H1 (cell line): ENCODE data around the gene GPC6. TPM values are rescaled to one million over a fixed set of nuclear protein-coding genes. Genes with fewer than 3 reads are reported as not detected.

Experiments used
- CTCF ChIA-PET: fragments of 300-600 bp; sonication (Branson Sonifier 250); formaldehyde crosslinking; loops from one replicate; lab custom pipeline; 2021; ENCODE audit not compliant: partially characterized antibody; lab: Charles Lee
- POLR2A ChIA-PET: fragments of 300-600 bp; sonication (Branson Sonifier 250); formaldehyde crosslinking; loops from one replicate; lab custom pipeline; 2021; ENCODE audit warnings: inconsistent platforms; ENCODE audit not compliant: partially characterized antibody; lab: Charles Lee
- DNase-seq, 2 experiments: peaks; one replicate each; pipeline versions ENCODE4 v3.0.0 to v3.0.0-alpha.2; 2010 to 2022; ENCODE audit warnings: low spot score in 2 of 2, low read depth in 1 of 2, mixed read lengths in 1 of 2
- FAIRE-seq: peaks from 2 replicates; lab custom pipeline; 2011; peaks lifted over from hg19 to GRCh38; lab: Jason Lieb, UNC
- H2AFZ ChIP-seq: 2 replicates; pipeline ENCODE4 v1.8.1; 2012; ENCODE audit warnings: low read length, inconsistent platforms
- H2AK5ac ChIP-seq: 2 replicates; pipeline ENCODE4 v1.6.1; 2013; ENCODE audit warnings: low read depth, low read length
- H2BK120ac ChIP-seq: replicated peaks from 2 replicates; pipeline ENCODE3; 2013; ENCODE audit warnings: low read depth, low read length, inconsistent platforms
- H2BK12ac ChIP-seq: 2 replicates; pipeline ENCODE4 v1.6.1; 2013; ENCODE audit warnings: low read depth, low read length
- H2BK15ac ChIP-seq: 2 replicates; pipeline ENCODE4 v1.6.1; 2013; ENCODE audit warnings: low read length
- H2BK20ac ChIP-seq: 2 replicates; pipeline ENCODE4 v1.6.1; 2013; ENCODE audit warnings: low read length
- H2BK5ac ChIP-seq: 2 replicates; pipeline ENCODE4 v1.6.1; 2013; ENCODE audit warnings: low read depth, low read length
- H3K14ac ChIP-seq: 2 replicates; pipeline ENCODE4 v1.6.1; 2013; ENCODE audit warnings: inconsistent platforms; ENCODE audit not compliant: insufficient read length
- H3K18ac ChIP-seq: 2 replicates; pipeline ENCODE4 v1.6.1; 2013; ENCODE audit warnings: low read length; ENCODE audit errors: extremely low read depth
- H3K23ac ChIP-seq: 2 replicates; pipeline ENCODE4 v1.6.1; 2013; ENCODE audit warnings: inconsistent platforms; ENCODE audit not compliant: insufficient read length
- H3K23me2 ChIP-seq: 2 replicates; pipeline ENCODE4 v1.6.1; 2013; ENCODE audit warnings: low read depth, low read length
- H3K27ac ChIP-seq: 2 replicates; pipeline ENCODE4 v1.6.1; 2011; ENCODE audit warnings: low read depth, low read length, inconsistent platforms
- H3K27me3 ChIP-seq, 4 experiments: replicated peaks in 1 of 4; 1 replicate in 1 of 4; 2 replicates in 3 of 4; pipeline versions ENCODE4 v1.6.1 to v1.8.1; 2011 to 2013; ENCODE audit warnings: low read length in 3 of 4, mild to moderate bottlenecking in 3 of 4, inconsistent platforms in 2 of 4, mixed read lengths in 2 of 4, moderate library complexity in 1 of 4; ENCODE audit not compliant: control insufficient read depth in 3 of 4, insufficient read depth in 3 of 4; ENCODE audit errors: extremely low read depth in 1 of 4
- H3K36me3 ChIP-seq, 4 experiments: 2 replicates each; pipeline versions ENCODE4 v1.6.1 to v1.8.1; 2011 to 2013; ENCODE audit warnings: mild to moderate bottlenecking in 4 of 4, low read length in 3 of 4, moderate library complexity in 2 of 4, control low read depth in 1 of 4, inconsistent platforms in 1 of 4; ENCODE audit not compliant: insufficient read depth in 4 of 4, control insufficient read depth in 2 of 4
- H3K4ac ChIP-seq: replicated peaks from 2 replicates; pipeline ENCODE3; 2013; ENCODE audit warnings: low read length, low read depth, mixed read lengths, inconsistent platforms; ENCODE audit not compliant: insufficient read length
- H3K4me1 ChIP-seq, 4 experiments: replicated peaks in 1 of 4; 1 replicate in 1 of 4; 2 replicates in 3 of 4; pipeline versions ENCODE4 v1.6.1 to v1.8.1; 2011 to 2013; ENCODE audit warnings: low read length in 3 of 4, inconsistent platforms in 2 of 4, mixed read lengths in 1 of 4; ENCODE audit not compliant: insufficient read depth in 4 of 4, control insufficient read depth in 3 of 4
- H3K4me2 ChIP-seq, 2 experiments: 2 replicates each; pipeline versions ENCODE4 v1.6.1 to v1.8.1; 2011 to 2013; ENCODE audit warnings: low read depth in 2 of 2, low read length in 2 of 2, control low read depth in 1 of 2, inconsistent platforms in 1 of 2, mild to moderate bottlenecking in 1 of 2; ENCODE audit not compliant: insufficient read depth in 1 of 2
- H3K4me3 ChIP-seq, 4 experiments: fragments of 200-600, 300-600 bp in 1 of 4; sonication (generic), shearing (Covaris generic), sonication (Bioruptor Twin) in 1 of 4; 2 replicates each; pipeline versions ENCODE4 v1.5.1 to v1.8.1; 2011 to 2016; ENCODE audit warnings: low read length in 4 of 4, low read depth in 3 of 4, control low read depth in 2 of 4, inconsistent platforms in 2 of 4, mild to moderate bottlenecking in 2 of 4, mixed read lengths in 1 of 4, moderate library complexity in 1 of 4; ENCODE audit not compliant: insufficient read depth in 2 of 4; ENCODE audit errors: extremely low read depth in 1 of 4
- H3K56ac ChIP-seq: replicated peaks from 2 replicates; pipeline ENCODE3; 2013; ENCODE audit warnings: low read depth, mild to moderate bottlenecking, mixed read lengths, low read length, inconsistent platforms; ENCODE audit not compliant: insufficient read length
- H3K79me1 ChIP-seq: 2 replicates; pipeline ENCODE4 v1.6.1; 2013; ENCODE audit warnings: low read depth, low read length, control low read depth
- H3K79me2 ChIP-seq, 2 experiments: 2 replicates each; pipeline versions ENCODE4 v1.6.1 to v1.8.1; 2012 to 2013; ENCODE audit warnings: low read length in 2 of 2, mild to moderate bottlenecking in 2 of 2, inconsistent platforms in 1 of 2; ENCODE audit not compliant: insufficient read depth in 2 of 2, control insufficient read depth in 1 of 2
- H3K9ac ChIP-seq, 4 experiments: replicated peaks in 1 of 4; 1 replicate in 1 of 4; 2 replicates in 3 of 4; pipeline versions ENCODE4 v1.6.1 to v1.8.1; 2011 to 2013; ENCODE audit warnings: low read depth in 3 of 4, low read length in 3 of 4, control low read depth in 2 of 4, mild to moderate bottlenecking in 2 of 4, moderate library complexity in 2 of 4, inconsistent platforms in 1 of 4; ENCODE audit errors: extremely low read depth in 1 of 4
- H3K9me3 ChIP-seq, 2 experiments: 2 replicates each; pipeline versions ENCODE4 v1.6.1 to v1.8.1; 2012 to 2013; ENCODE audit warnings: mild to moderate bottlenecking in 2 of 2, moderate library complexity in 2 of 2, control low read depth in 1 of 2, inconsistent platforms in 1 of 2, low read depth in 1 of 2, low read length in 1 of 2, mixed read lengths in 1 of 2; ENCODE audit not compliant: insufficient read depth in 2 of 2
- H4K20me1 ChIP-seq, 2 experiments: replicated peaks in 1 of 2; 2 replicates each; pipeline versions ENCODE3 to v1.8.1; 2011 to 2013; ENCODE audit warnings: inconsistent platforms in 2 of 2, low read length in 2 of 2, mild to moderate bottlenecking in 1 of 2; ENCODE audit not compliant: insufficient read depth in 2 of 2, control insufficient read depth in 1 of 2
- H4K5ac ChIP-seq: 2 replicates; pipeline ENCODE4 v1.6.1; 2013; ENCODE audit warnings: low read length, low read depth, mixed read lengths, inconsistent platforms; ENCODE audit not compliant: insufficient read length
- H4K8ac ChIP-seq: 2 replicates; pipeline ENCODE4 v1.8.0; 2013; ENCODE audit warnings: mild to moderate bottlenecking, moderate library complexity, low read length, inconsistent platforms; ENCODE audit not compliant: insufficient read depth; ENCODE audit errors: extremely low read depth
- H4K91ac ChIP-seq: replicated peaks from 2 replicates; pipeline ENCODE3; 2013; ENCODE audit warnings: low read length, mixed read lengths, inconsistent platforms; ENCODE audit not compliant: insufficient read length
- WGBS, 2 experiments: shearing (Covaris generic) in 1 of 2; methylation state at CpG; one replicate each; pipeline versions ENCODE4 v1.1.6 to v1.1.7; 2013 to 2015; ENCODE audit warnings: low lambda C conversion rate in 2 of 2, mixed read lengths in 2 of 2, inconsistent platforms in 1 of 2, low coverage in 1 of 2, missing lambda C conversion rate in 1 of 2; ENCODE audit not compliant: insufficient replicate concordance in 2 of 2, insufficient coverage in 1 of 2, insufficient read length in 1 of 2; ENCODE audit errors: extremely low coverage in 1 of 2, missing lambda C conversion rate in 1 of 2; 5-methylcytosine and 5-hydroxymethylcytosine counted together
- polyA plus RNA-seq, 7 experiments: library from polyadenylated mRNA; depleted of rRNA in 3 of 7; stranded (reverse) in 5 of 7; unstranded in 2 of 7; fragments of >200 nt in 5 of 7; fragments of 200-250 nt in 2 of 7; gene quantifications; 1 replicate in 5 of 7; 2 replicates in 1 of 7; 4 replicates in 1 of 7; pipeline versions ENCODE4 v1.2.1 to v1.2.3, GENCODE V29; 2011 to 2013; ENCODE audit warnings: missing spikeins in 2 of 7, mixed read lengths in 2 of 7
- total RNA-seq: library from RNA; stranded (reverse); fragmentation: NEBNext Ultra II Directional; extraction: Animal tissue kit (Norgen Biotek cat#: 25700); gene quantifications from 2 replicates; pipeline ENCODE4 v1.2.1, GENCODE V29; 2021

The GPC6 gene
- total and polyA plus RNA-seq, 2 of the 8 experiments (the other 6 are each of a cell fraction or from before 2014, with no cell fraction given), result 5.4 to 12.0 TPM

DNA sequence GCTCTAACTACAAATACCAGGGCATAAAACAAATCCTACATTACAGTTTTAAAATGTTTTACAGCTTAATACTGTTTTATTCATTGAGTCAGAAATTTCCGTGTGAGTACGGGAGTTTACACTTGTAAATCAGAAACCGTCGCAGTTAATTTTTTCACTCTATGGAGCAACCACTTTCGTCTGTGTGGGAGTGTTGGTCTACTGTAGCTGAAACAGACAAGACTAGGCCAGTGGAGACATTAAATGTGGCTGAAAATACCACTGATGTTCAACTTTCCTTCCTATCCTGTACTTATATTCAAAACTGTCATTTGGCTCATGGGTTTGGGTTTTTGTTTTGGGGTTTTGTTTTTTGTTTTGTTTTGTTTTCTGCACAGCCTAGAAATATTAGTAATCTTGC, 984.2 kb downstream of the GPC6 start:
- H3K14ac ChIP-seq, result no peak overlapping the region
- 92% methylated on average over 5 of the region's 5 CpGs; no CpG with 5 or more reads in 1 of the 2 experiments for WGBS, 2 experiments
- H3K4ac ChIP-seq, result no peak overlapping the region
- H4K5ac ChIP-seq, result no peak overlapping the region
- ChIA-PET CTCF (interaction anchor here (0.7 to 1.1 kb wide), 3 partner anchors 12 to 59 kb away, joined by 3 read pairs; no protein-coding TSS in a partner anchor), POLR2A (no interaction called here)
- no peaks in the 10 kb centered on the region for H4K20me1 ChIP-seq
- no peak overlapping the region for H4K91ac ChIP-seq
- no peaks in the 10 kb centered on the region for H3K79me1 ChIP-seq
- H2AFZ ChIP-seq, result no peak overlapping the region
- DNase-seq (no peak), FAIRE-seq (no peak)
- H3K36me3 ChIP-seq, result no peaks in the 10 kb centered on the region
- no peaks in the 10 kb centered on the region for H3K4me1 ChIP-seq
- H3K79me2 ChIP-seq, result no peaks in the 10 kb centered on the region
- H2BK20ac ChIP-seq, result no peak overlapping the region
- no peaks in the 10 kb centered on the region for H3K9me3 ChIP-seq
- H3K27me3 ChIP-seq, result no peaks in the 10 kb centered on the region
- no peak overlapping the region for H3K56ac ChIP-seq
- H2BK15ac ChIP-seq, result no peak overlapping the region
- H3K23me2 ChIP-seq, result no peaks in the 10 kb centered on the region
- no peak overlapping the region for H3K18ac ChIP-seq
- no peak overlapping the region for H2AK5ac ChIP-seq
- H4K8ac ChIP-seq, result no peak overlapping the region
- H2BK5ac ChIP-seq, result no peak overlapping the region
- no peak overlapping the region for H3K4me3 ChIP-seq
- no peak overlapping the region for H3K4me2 ChIP-seq
- no peak overlapping the region for H3K9ac ChIP-seq
- H3K23ac ChIP-seq, result no peak overlapping the region
- no peak overlapping the region for H2BK12ac ChIP-seq
- no peak overlapping the region for H3K27ac ChIP-seq
- H2BK120ac ChIP-seq, result no peak overlapping the region
